ENCODE results near the gene AKR1C1. TPM values are rescaled to one million over a fixed set of nuclear protein-coding genes. Genes with fewer than 3 reads are reported as not detected.
"Not testable (repeated sequence)": the region's sequence is repeated elsewhere in the genome, so short reads cannot be mapped to it uniquely, and the experiment has no call there.

AKR1C1 gene
- total RNA-seq (100 to 1,000 TPM in 3 of 4 donors, 10 to 100 TPM in 1; 51.5 to 176 (median 159) TPM), polyA plus RNA-seq (99.1 TPM)
- long read RNA-seq, donor 1, full-length matches to known transcripts = 11 of 30 reads
- long read RNA-seq, donor 1, partial matches to known transcripts = 14 of 30 reads
- long read RNA-seq, donor 1, other reads (novel, unspliced or antisense) = 5 of 30 reads
- long read RNA-seq, donor 2, full-length matches to known transcripts = 7 of 15 reads
- long read RNA-seq, donor 2, partial matches to known transcripts = 5 of 15 reads
- long read RNA-seq, donor 2, other reads (novel, unspliced or antisense) = 3 of 15 reads
- long read RNA-seq, donor 3, full-length matches to known transcripts = 12 of 34 reads
- long read RNA-seq, donor 3, partial matches to known transcripts = 6 of 34 reads
- long read RNA-seq, donor 3, other reads (novel, unspliced or antisense) = 16 of 34 reads
- long read RNA-seq, donor 4, full-length matches to known transcripts = 2 of 4 reads
- long read RNA-seq, donor 4, partial matches to known transcripts = 1 of 4 reads
- long read RNA-seq, donor 4, other reads (novel, unspliced or antisense) = 1 of 4 reads

GRCh38 chr10:4962876-4963814 is at the start of gene AKR1C1:
Gene AKR1C1, plus strand, starts transcription at chr10:4963415. Its CDS starts 30 bp downstream, at chr10:4963445.
- 31% methylated on average over 6 of the region's 7 CpGs for WGBS
- not testable (repeated sequence) for DNase-seq; H3K4me1 ChIP-seq (ENCODE audit: control insufficient read depth, insufficient read depth, low read length); H3K9me3 ChIP-seq (ENCODE audit: control insufficient read depth, low read length); H3K27ac ChIP-seq (ENCODE audit: low read length); H3K27me3 ChIP-seq (ENCODE audit: control insufficient read depth, insufficient read depth)
- peak; percentile 99 for ATAC-seq
- intact Hi-C loops (cut with DNase I) = loop anchor here in 1 of 4 donors (5.0 kb wide), 1 partner anchor 39 kb away; the partner anchor contains the start of gene AKR1C2
- H3K4me3 ChIP-seq (ENCODE audit: low read length) = peak within 1 kb of the TSS; percentile 74

DNA sequence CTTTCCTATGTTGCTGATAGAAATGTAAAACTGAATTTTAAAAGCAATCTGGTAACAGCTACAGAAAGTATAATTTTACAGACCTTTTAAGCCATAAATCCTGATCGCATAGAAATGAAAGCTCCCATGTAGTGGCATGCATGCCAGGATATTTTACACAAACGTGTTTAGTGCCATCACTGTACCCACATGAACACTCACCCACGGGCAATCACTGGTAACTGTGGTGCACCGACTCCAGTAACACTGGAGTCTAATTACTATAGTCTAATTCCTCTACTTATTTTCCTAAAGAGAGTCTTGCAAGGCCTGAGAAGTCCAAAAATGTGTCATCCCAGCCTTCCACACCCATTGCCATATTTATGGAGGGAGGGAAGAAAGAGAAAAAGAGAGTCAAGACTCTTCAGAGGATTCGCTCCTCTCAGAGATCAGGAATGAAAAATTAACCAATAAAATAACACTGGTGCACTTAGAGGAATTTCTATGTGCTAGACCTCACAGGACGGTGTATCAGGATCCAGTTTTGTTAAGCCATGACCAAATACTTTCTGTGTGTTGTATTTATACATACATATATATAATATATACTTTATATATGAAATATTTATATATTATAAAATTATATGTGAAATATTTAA is 48.9 kb upstream of the AKR1C1 start:
- Histone ChIP-seq H3K4me1 (ENCODE audit: control insufficient read depth, insufficient read depth, low read length) (no peaks in the 10 kb centered on the region), H3K9me3 (ENCODE audit: control insufficient read depth, low read length) (no peaks in the 10 kb centered on the region), H3K27me3 (ENCODE audit: control insufficient read depth, insufficient read depth) (no peaks in the 10 kb centered on the region), H3K4me3 (ENCODE audit: low read length) (no peak overlapping the region), H3K27ac (ENCODE audit: low read length) (no peak overlapping the region)
- WGBS = 91% methylated on average over 6 of the region's 6 CpGs
- no peak for DNase-seq
- intact Hi-C loops (cut with DNase I) = no loop called here
- ATAC-seq = no peak

DNA sequence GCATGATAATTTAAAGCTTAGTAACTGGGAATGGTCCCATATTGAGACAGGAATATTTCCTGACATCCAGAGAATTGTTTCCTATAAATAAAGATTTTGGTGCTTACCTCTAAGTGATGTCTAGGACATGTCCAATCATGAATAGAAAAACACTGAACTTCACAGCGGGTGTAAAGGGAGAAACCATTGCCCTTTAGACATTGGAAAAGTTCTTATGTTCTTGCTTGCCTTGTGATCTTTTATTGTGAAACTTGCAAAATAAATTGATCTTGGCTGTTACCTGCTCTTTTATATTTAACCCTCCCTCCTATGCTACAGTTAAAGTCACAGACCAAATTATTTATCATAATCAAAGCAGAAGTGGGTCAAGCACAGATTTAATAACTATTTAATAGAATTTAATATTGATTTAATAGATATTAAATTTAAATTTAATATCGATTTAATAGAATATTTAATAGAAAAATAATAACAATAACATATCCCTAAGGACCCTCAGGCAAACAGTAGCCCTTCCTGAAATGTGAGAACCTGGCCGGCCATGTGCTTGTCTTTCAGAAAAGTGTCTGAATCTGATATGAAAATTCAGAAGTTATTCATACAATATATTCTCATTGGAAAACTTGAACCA is 47.0 kb upstream of the AKR1C1 start:
- no peaks in the 10 kb centered on the region for H3K27me3 ChIP-seq (ENCODE audit: control insufficient read depth, insufficient read depth)
- intact Hi-C loops (cut with DNase I) = no loop called here

DNA sequence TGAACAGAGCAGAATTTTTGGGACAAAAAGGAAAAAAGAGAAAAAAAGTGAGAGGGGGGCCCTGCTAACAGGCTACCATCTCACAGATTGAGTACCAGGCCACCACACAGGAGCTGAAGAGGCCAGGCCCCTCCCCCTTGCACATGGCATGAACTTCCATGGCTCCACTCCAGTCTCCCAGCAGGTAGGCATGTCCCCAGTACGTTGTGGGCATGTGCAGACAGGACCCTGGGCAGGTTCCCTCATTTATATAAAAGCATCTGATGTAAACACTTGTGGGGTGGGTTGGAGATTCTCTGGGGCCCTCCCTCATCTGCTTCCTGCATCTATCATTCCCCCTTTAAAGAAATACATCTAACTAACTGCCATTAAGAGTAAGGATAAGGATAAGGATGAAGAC is 45.0 kb upstream of the AKR1C1 start:
- no peak overlapping the region for H3K27ac ChIP-seq (ENCODE audit: low read length)
- no peak for DNase-seq
- ATAC-seq = no peak
- no peaks in the 10 kb centered on the region for H3K4me1 ChIP-seq (ENCODE audit: control insufficient read depth, insufficient read depth, low read length)
- no peaks in the 10 kb centered on the region for H3K27me3 ChIP-seq (ENCODE audit: control insufficient read depth, insufficient read depth)
- 88% methylated on average over 1 of the region's 1 CpG for WGBS
- no peak overlapping the region for H3K4me3 ChIP-seq (ENCODE audit: low read length)
- H3K9me3 ChIP-seq (ENCODE audit: control insufficient read depth, low read length) = no peaks in the 10 kb centered on the region
- intact Hi-C loops (cut with DNase I) = no loop called here

More for the DNA sequence above, 47.0 kb upstream of the AKR1C1 start:
- no peak for DNase-seq
- no peak overlapping the region for H3K27ac ChIP-seq (ENCODE audit: low read length)
- WGBS = 94% methylated on average over 3 of the region's 3 CpGs
- no peak overlapping the region for H3K4me3 ChIP-seq (ENCODE audit: low read length)
- ATAC-seq = no peak
- no peaks in the 10 kb centered on the region for H3K9me3 ChIP-seq (ENCODE audit: control insufficient read depth, low read length)
- no peaks in the 10 kb centered on the region for H3K4me1 ChIP-seq (ENCODE audit: control insufficient read depth, insufficient read depth, low read length)

DNA sequence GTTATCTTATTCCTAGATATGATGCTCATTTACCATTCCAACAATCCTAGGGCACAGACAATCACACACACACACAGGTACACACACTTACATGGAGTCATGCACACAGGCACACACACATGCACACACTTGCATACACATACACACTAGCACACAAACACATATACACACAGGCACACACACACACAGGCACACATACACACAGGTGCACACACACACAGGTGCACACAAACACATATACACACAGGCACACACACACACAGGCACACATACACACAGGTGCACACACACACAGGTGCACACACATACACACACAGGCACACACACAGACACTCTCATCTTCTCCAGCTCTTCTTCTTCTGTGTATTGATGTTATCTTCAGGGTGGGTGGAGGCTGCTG is 38.7 kb upstream of the AKR1C1 start:
- H3K9me3 ChIP-seq (ENCODE audit: control insufficient read depth, low read length); ATAC-seq; H3K27ac ChIP-seq (ENCODE audit: low read length); DNase-seq; H3K27me3 ChIP-seq (ENCODE audit: control insufficient read depth, insufficient read depth); intact Hi-C loops (cut with DNase I); H3K4me3 ChIP-seq (ENCODE audit: low read length); H3K4me1 ChIP-seq (ENCODE audit: control insufficient read depth, insufficient read depth, low read length): not testable (repeated sequence)

DNA sequence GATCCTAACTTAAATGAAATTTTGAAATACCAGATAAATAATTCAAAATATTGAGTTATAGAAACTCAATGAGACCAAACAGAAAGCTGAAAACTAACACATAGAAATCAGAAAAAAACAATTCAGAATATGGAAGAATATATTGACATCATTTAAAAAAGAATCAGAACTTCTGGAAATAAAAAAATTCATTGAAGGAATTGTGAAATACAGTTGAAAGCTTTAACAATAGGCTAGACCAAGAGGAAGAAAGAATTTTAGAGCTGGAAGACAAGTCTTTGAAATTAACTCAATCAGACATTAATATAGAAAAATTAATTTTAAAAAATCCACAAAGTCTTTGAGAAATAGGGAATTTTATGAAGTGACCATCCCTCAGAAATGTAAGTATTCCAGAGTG is 36.8 kb upstream of the AKR1C1 start:
- ATAC-seq = no peak
- Histone ChIP-seq H3K27me3 (ENCODE audit: control insufficient read depth, insufficient read depth) (no peaks in the 10 kb centered on the region), H3K4me1 (ENCODE audit: control insufficient read depth, insufficient read depth, low read length) (no peaks in the 10 kb centered on the region), H3K4me3 (ENCODE audit: low read length) (no peak overlapping the region), H3K27ac (ENCODE audit: low read length) (no peak overlapping the region), H3K9me3 (ENCODE audit: control insufficient read depth, low read length) (peaks cover 2% of the 10 kb centered on the region)
- no peak for DNase-seq
- intact Hi-C loops (cut with DNase I) = no loop called here

- no peak for DNase-seq
- no peak overlapping the region for H3K4me3 ChIP-seq (ENCODE audit: low read length)
- no peaks in the 10 kb centered on the region for H3K9me3 ChIP-seq (ENCODE audit: control insufficient read depth, low read length)
- no peak for ATAC-seq
- H3K27me3 ChIP-seq (ENCODE audit: control insufficient read depth, insufficient read depth) = no peaks in the 10 kb centered on the region
- intact Hi-C loops (cut with DNase I) = no loop called here
- WGBS = 69% methylated on average over 5 of the region's 5 CpGs
- H3K27ac ChIP-seq (ENCODE audit: low read length) = no peak overlapping the region
- H3K4me1 ChIP-seq (ENCODE audit: control insufficient read depth, insufficient read depth, low read length) = no peaks in the 10 kb centered on the region
Observed at GRCh38 chr10:4931587-4931986, 31.6 kb upstream of the AKR1C1 start.

- no peaks in the 10 kb centered on the region for H3K4me1 ChIP-seq (ENCODE audit: control insufficient read depth, insufficient read depth, low read length)
- intact Hi-C loops (cut with DNase I) = no loop called here
- no peaks in the 10 kb centered on the region for H3K27me3 ChIP-seq (ENCODE audit: control insufficient read depth, insufficient read depth)
- H3K9me3 ChIP-seq (ENCODE audit: control insufficient read depth, low read length) = no peaks in the 10 kb centered on the region
- WGBS = 86% methylated on average over 7 of the region's 7 CpGs
- H3K4me3 ChIP-seq (ENCODE audit: low read length) = no peak overlapping the region
- DNase-seq (no peak), ATAC-seq (no peak)
- H3K27ac ChIP-seq (ENCODE audit: low read length) = no peak overlapping the region
Observed at GRCh38 chr10:4934391-4934987, 28.7 kb upstream of the AKR1C1 start.

DNA sequence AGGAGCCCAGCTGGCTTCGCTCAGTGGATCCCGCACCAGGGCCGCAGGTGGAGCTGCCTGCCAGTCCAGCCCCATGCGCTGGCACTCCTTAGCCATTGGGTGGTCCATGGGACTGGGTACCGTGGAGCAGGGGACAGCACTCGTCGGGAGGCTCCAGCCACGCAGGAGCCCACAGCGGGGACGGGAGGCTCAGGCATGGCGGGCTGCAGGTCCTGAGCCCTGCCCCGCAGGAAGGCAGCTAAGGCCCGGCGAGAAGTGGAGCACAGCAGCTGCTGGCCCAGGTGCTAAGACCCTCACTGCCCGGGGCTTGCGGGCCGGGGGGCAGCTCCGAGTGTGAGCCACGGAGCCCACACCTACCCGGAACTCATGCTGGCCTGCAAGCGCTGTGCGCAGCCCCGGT is 25.9 kb upstream of the AKR1C1 start:
- DNase-seq (peak in 1 of 3 donors; percentile 51), ATAC-seq (no peak)
- WGBS = 98% methylated on average over 23 of the region's 23 CpGs
- Histone ChIP-seq H3K27ac (ENCODE audit: low read length) (no peak overlapping the region), H3K9me3 (ENCODE audit: control insufficient read depth, low read length) (no peaks in the 10 kb centered on the region), H3K27me3 (ENCODE audit: control insufficient read depth, insufficient read depth) (no peaks in the 10 kb centered on the region), H3K4me1 (ENCODE audit: control insufficient read depth, insufficient read depth, low read length) (no peaks in the 10 kb centered on the region), H3K4me3 (ENCODE audit: low read length) (no peak overlapping the region)
- intact Hi-C loops (cut with DNase I) = no loop called here
